ENCODE data around the gene PDCD4.

The PDCD4 gene

GRCh38 chr10:110880012-110880411 lies 8.3 kb downstream of the PDCD4 start:
- TF ChIP-seq CTCF (IDR thresholded peaks at IDR 0.05; ENCODE audit: low read depth, low read length, missing control alignments), result no peak
- DNase-seq (ENCODE audit: low read depth), result no peak
- no peak overlapping the region for H3K4me3 ChIP-seq (ENCODE audit: low read depth, low read length)

- no peak for TF ChIP-seq CTCF (IDR thresholded peaks at IDR 0.05; ENCODE audit: low read depth, low read length, missing control alignments)
- no peak for DNase-seq (ENCODE audit: low read depth)
- no peak overlapping the region for H3K4me3 ChIP-seq (ENCODE audit: low read depth, low read length)
Measured at GRCh38 chr10:110881247-110881646, 9.5 kb downstream of the PDCD4 start.

GRCh38 chr10:110881905-110882304 lies 10.2 kb downstream of the PDCD4 start:
- no peak for DNase-seq (ENCODE audit: low read depth)
- H3K4me3 ChIP-seq (ENCODE audit: low read depth, low read length), result no peak overlapping the region
- TF ChIP-seq CTCF (IDR thresholded peaks at IDR 0.05; ENCODE audit: low read depth, low read length, missing control alignments), result no peak

- DNase-seq (ENCODE audit: low read depth), result no peak
- no peak overlapping the region for H3K4me3 ChIP-seq (ENCODE audit: low read depth, low read length)
- TF ChIP-seq CTCF (IDR thresholded peaks at IDR 0.05; ENCODE audit: low read depth, low read length, missing control alignments), result no peak
Measured at GRCh38 chr10:110883924-110884323, 12.2 kb downstream of the PDCD4 start.

GRCh38 chr10:110885932-110886674 lies 14.4 kb downstream of the PDCD4 start:
- no peak for TF ChIP-seq CTCF (IDR thresholded peaks at IDR 0.05; ENCODE audit: low read depth, low read length, missing control alignments)
- no peak overlapping the region for H3K4me3 ChIP-seq (ENCODE audit: low read depth, low read length)
- no peak for DNase-seq (ENCODE audit: low read depth)

GRCh38 chr10:110887560-110887959 lies 15.8 kb downstream of the PDCD4 start:
- no peak overlapping the region for H3K4me3 ChIP-seq (ENCODE audit: low read depth, low read length)
- TF ChIP-seq CTCF (IDR thresholded peaks at IDR 0.05; ENCODE audit: low read depth, low read length, missing control alignments), result no peak
- DNase-seq (ENCODE audit: low read depth), result no peak
